ENCODE results near the gene SLC35A2. TPM values are rescaled to one million over a fixed set of nuclear protein-coding genes. Genes with fewer than 3 reads are reported as not detected.
A peak's percentile ranks its signal among the peaks of the same experiment; 100 is the strongest.

Gene SLC35A2
- total RNA-seq, 1 experiment from 2014 or later = 22.7 TPM

DNA sequence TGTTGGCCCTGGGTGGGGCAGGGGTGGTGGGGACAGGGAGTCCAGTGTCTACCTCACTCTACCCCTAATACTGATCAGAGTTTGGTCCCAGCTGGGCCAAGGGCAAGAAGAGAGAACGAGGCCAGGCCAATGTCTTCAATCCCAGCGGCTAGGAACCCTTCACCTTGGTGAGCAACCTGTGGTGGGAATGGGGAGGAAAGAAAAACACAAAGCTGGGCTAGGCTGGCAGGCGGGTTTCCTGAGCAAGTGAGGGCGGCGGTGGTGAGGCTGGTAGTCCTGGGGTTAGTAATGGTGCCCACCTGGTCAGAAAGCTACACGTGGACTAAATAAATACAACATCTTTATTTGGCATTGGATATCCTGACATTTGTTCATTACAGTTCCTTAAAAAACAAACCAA lies 8.2 kb downstream of the SLC35A2 start:
- Histone ChIP-seq H3K4me3 (no peak overlapping the region), H3K36me3 (peaks cover 27% of the 10 kb centered on the region), H3K9me3 (replicated peaks) (no peaks in the 10 kb centered on the region), H3K27ac (no peak overlapping the region), H3K4me1 (replicated peaks) (no peaks in the 10 kb centered on the region), H3K27me3 (replicated peaks) (no peaks in the 10 kb centered on the region)
- DNase-seq (ENCODE audit: low read depth in 1 of 2, low spot score in 2 of 2) = no peak

DNA sequence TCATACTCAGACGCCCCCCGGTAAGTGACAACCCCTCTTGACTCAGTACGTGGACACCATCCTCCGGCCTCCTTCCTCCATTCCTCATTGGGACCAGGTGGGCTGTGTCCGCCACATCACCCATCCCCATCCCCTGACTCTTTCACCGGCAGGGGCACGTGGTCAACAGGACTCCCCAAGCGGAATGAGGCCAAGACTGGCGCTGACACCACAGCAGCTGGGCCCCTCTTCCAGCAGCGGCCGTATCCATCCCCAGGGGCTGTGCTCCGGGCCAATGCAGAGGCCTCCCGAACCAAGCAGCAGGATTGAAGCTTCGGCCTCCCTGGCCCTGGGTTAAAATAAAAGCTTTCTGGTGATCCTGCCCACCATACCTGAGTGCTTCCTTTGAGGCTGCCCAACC lies 8.7 kb downstream of the SLC35A2 start:
- Histone ChIP-seq H3K27ac (no peak overlapping the region), H3K4me3 (no peak overlapping the region), H3K27me3 (replicated peaks) (no peaks in the 10 kb centered on the region), H3K4me1 (replicated peaks) (no peaks in the 10 kb centered on the region), H3K9me3 (replicated peaks) (no peaks in the 10 kb centered on the region), H3K36me3 (peaks cover 27% of the 10 kb centered on the region)
- no peak for DNase-seq (ENCODE audit: low read depth in 1 of 2, low spot score in 2 of 2)

DNA sequence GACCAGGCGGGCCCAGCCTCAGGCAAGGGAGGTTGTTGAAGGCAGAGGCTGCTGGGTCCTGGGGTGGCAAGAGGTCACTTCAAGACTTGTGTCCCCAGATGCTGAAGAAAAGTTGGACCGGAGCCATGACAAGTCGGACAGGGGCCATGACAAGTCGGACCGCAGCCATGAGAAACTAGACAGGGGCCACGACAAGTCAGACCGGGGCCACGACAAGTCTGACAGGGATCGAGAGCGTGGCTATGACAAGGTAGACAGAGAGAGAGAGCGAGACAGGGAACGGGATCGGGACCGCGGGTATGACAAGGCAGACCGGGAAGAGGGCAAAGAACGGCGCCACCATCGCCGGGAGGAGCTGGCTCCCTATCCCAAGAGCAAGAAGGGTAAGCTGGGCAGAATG lies 9.3 kb downstream of the SLC35A2 start:
- H3K27me3 ChIP-seq (replicated peaks) = no peaks in the 10 kb centered on the region
- no peaks in the 10 kb centered on the region for H3K4me1 ChIP-seq (replicated peaks)
- H3K36me3 ChIP-seq = peaks cover 27% of the 10 kb centered on the region
- no peak overlapping the region for H3K4me3 ChIP-seq
- DNase-seq (ENCODE audit: low read depth in 1 of 2, low spot score in 2 of 2) = no peak
- H3K27ac ChIP-seq = no peak overlapping the region
- no peaks in the 10 kb centered on the region for H3K9me3 ChIP-seq (replicated peaks)

DNA sequence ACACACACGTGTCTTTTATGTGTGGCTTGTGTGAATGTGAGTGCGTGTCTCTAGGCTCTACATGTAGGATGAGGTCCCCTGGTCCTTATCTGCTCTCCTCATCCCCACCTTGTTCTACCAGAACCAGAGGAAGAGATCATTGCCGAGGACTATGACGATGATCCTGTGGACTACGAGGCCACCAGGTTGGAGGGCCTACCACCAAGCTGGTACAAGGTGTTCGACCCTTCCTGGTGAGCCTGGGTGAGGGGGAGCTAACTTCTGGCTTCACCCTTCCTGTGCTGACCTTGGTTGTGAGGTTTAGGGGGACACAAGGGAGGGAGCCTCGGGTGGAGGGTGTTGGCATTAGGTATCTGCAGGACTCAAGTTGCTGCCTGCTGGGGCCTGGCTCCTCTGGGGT lies 10.4 kb downstream of the SLC35A2 start:
- H3K27ac ChIP-seq = no peak overlapping the region
- no peak overlapping the region for H3K4me3 ChIP-seq
- no peak for DNase-seq (ENCODE audit: low read depth in 1 of 2, low spot score in 2 of 2)
- no peaks in the 10 kb centered on the region; the same call in 1 of the 2 replicates for H3K4me1 ChIP-seq (replicated peaks)
- peaks cover 27% of the 10 kb centered on the region for H3K36me3 ChIP-seq
- H3K27me3 ChIP-seq (replicated peaks) = no peaks in the 10 kb centered on the region
- no peaks in the 10 kb centered on the region for H3K9me3 ChIP-seq (replicated peaks)

DNA sequence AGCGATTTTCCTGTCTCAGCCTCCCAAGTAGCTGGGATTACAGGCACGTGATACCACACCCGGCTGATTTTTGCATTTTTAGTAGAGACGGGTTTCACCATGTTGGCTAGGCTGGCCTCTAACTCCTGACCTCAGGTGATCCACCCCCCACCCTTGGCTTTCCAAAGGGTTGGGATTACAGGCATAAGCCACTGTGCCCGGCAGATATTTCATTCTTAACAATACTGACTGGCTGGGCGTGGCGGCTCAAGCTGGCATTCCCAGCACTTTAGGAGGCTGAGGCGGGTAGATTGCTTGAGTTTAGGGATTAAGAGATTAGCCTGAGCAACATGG lies 12.4 kb downstream of the SLC35A2 start:
- peaks cover 30% of the 10 kb centered on the region for H3K36me3 ChIP-seq
- H3K4me3 ChIP-seq = no peak overlapping the region
- H3K9me3 ChIP-seq (replicated peaks) = no peaks in the 10 kb centered on the region
- H3K4me1 ChIP-seq (replicated peaks) = no peaks in the 10 kb centered on the region; the same call in 1 of the 2 replicates
- DNase-seq (ENCODE audit: low read depth in 1 of 2, low spot score in 2 of 2) = no peak
- H3K27ac ChIP-seq = no peak overlapping the region
- no peaks in the 10 kb centered on the region for H3K27me3 ChIP-seq (replicated peaks)

DNA sequence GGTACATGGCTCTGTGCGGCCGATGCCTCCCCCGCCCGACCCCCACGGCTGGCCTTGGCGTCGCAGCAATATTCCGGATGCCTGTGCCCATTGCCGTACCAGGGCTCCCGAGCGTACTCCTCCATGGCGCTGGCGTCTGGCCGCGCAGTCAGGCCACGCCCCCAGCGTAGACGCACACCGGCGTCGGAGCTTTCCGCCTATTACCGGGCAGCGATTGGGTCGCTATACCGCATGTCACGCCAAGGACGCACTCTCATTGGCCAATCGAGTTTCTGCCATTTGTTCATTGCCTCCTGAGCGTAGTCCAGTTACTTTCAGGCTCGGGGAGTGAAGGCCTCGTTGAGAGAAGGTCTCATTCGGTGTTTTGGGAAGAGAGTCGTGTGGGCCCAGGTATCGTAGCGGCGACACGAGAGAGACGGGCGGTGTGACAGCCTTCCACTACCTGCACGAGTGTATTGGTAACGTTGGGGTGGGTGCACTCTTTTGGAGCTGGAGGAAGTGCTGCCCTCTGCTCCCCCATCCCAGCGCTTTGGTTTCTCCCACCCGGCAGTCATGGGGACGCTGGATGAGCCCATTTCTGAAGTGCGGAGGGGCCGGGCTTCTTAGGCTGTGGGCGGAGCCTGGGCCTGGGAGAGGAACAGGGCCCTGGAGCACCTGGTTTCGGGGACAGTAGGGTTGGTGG lies 13.7 kb downstream of the SLC35A2 start, which contains the start of the genes PQBP1 and TIMM17B:
PQBP1 (plus strand) TSS at position 306 of the 682 bp plus-strand sequence. CDS start 580 bp downstream, outside the sequence.
TIMM17B (minus strand) TSS at position 144 of the 682 bp plus-strand sequence; CDS start at position 125, 19 bp downstream.
- H3K27me3 ChIP-seq (replicated peaks) = no peaks in the 10 kb centered on the region
- H3K9me3 ChIP-seq (replicated peaks) = no peaks in the 10 kb centered on the region
- H3K4me3 ChIP-seq = peak within 1 kb of the TSS; percentile 57
- peak; percentile 91 to 93 for DNase-seq (ENCODE audit: low read depth in 1 of 2, low spot score in 2 of 2)
- H3K27ac ChIP-seq = peak within 1 kb of the TSS; percentile 54
- no peaks in the 10 kb centered on the region; the same call in 1 of the 2 replicates for H3K4me1 ChIP-seq (replicated peaks)
- peaks cover 29% of the 10 kb centered on the region for H3K36me3 ChIP-seq

DNA sequence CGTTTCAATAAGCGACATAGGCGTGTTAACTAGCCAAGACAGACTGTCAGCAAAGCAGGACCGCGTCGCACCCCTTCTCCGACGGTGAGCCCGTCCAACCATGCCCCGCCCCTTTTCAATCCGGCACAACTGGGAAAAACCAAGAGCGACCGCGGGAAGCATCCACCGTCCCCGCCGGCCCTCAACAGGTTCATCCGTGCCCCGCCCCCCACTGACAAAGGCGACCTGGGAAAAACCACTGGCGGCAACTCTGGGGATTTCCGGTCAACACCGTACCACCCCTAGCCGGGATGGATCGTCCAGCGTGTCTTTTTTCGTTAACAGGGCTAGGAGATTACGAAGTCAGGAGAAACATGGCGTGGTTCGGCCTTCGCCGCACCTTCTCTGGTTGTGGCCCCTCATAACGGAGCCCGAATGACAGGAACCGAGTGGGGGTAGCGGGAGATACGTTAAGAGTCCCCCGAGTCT lies 14.3 kb downstream of the SLC35A2 start:
- H3K27me3 ChIP-seq (replicated peaks) = no peaks in the 10 kb centered on the region
- no peaks in the 10 kb centered on the region for H3K9me3 ChIP-seq (replicated peaks)
- H3K4me1 ChIP-seq (replicated peaks) = peaks cover 1% of the 10 kb centered on the region
- peaks cover 23% of the 10 kb centered on the region for H3K36me3 ChIP-seq
- peak; percentile 78 to 79 for DNase-seq (ENCODE audit: low read depth in 1 of 2, low spot score in 2 of 2)
- peak overlapping the region; percentile 57 for H3K4me3 ChIP-seq
- peak overlapping the region; percentile 54 for H3K27ac ChIP-seq

DNA sequence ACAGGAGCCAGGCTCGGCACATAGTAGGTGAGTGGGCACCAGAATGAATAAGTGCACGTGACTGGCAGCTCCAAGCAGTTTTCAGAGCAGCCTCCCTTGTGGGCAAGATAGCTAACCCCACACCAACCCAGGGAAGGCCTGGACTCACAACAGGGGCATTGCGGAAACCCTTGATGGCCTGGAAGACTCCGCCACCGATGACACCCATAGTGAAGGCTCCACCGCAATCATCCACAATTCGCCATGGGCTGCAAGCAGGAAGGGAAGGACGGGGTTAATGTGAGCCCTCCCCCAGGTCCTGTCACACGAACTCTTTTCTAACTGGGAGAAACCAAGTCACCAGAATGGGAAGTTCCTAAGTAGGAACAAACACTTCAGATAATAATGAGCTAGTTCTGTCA lies 14.8 kb downstream of the SLC35A2 start:
- no peak for DNase-seq (ENCODE audit: low read depth in 1 of 2, low spot score in 2 of 2)
- peak overlapping the region; percentile 57 for H3K4me3 ChIP-seq
- H3K4me1 ChIP-seq (replicated peaks) = peaks cover 6% of the 10 kb centered on the region

DNA sequence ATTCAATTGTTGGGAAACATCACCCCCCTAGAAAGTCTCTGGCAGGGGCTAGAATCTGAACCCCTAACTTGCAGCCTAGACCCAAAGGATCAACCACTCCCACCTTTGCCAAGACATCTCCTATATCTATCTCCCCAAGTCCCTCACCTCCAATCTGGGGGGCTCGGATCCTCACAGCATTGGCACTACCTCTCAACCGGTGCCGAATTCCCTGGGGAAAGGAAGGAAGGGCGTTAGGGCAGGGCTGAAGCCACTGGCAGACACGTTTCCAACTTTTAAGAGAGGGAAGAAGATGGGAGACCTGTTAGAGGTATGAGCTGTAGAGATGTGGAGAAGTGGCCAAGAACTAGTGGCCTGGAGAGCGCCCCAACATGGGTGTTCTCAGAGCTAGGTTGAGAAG lies 16.6 kb downstream of the SLC35A2 start:
- DNase-seq (ENCODE audit: low read depth in 1 of 2, low spot score in 2 of 2) = no peak
- Histone ChIP-seq H3K27ac (no peak overlapping the region), H3K4me1 (replicated peaks) (peaks cover 6% of the 10 kb centered on the region), H3K9me3 (replicated peaks) (no peaks in the 10 kb centered on the region), H3K36me3 (peaks cover 11% of the 10 kb centered on the region), H3K27me3 (replicated peaks) (no peaks in the 10 kb centered on the region), H3K4me3 (no peak overlapping the region)

More for the DNA sequence above, 14.8 kb downstream of the SLC35A2 start:
- Histone ChIP-seq H3K27me3 (replicated peaks) (no peaks in the 10 kb centered on the region), H3K27ac (peak overlapping the region; percentile 54; the same call in 1 of the 2 replicates), H3K36me3 (peaks cover 17% of the 10 kb centered on the region), H3K9me3 (replicated peaks) (no peaks in the 10 kb centered on the region)

DNA sequence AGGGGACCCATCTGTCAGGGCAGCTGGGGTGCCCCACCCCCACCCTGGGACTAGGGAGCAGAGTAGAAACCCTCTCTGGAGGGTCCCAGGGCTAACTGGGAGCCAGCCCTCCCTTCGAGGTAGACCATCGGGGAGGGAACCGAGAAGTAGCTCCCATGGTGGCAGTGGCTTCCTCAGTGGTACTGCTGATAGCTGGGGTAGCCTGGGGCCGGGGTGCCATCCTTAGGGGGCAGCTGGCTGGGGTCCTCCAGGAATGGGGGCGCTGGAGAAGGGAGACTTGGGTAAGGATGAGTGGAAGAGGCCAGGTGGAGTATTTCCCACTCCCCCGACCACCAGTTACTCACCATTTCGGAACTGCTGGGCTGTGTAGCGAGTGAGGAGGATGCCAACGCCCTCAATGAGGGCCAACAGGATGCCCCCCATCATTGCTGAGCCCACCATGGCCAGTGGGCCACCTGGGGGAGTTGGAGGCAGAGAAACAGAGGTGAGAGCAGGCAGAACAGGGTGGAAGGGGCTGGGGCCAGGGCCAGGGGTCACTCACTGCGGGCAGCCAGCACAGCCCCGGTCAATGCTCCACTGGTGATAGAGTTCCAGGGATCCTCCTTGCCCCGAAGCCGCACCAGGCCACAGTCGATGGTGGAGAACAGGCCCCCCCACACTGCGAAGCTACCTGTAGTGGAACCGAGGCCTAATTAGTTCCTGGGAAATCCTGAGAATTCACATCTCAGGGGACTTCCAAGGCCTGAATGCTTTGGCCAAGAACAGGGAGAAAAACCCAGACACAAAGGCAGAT lies 17.7 kb downstream of the SLC35A2 start:
- peaks cover 6% of the 10 kb centered on the region for H3K4me1 ChIP-seq (replicated peaks)
- H3K4me3 ChIP-seq = no peak overlapping the region
- H3K27me3 ChIP-seq (replicated peaks) = no peaks in the 10 kb centered on the region
- H3K9me3 ChIP-seq (replicated peaks) = no peaks in the 10 kb centered on the region
- H3K36me3 ChIP-seq = peaks cover 3% of the 10 kb centered on the region; the same call in 1 of the 2 replicates
- DNase-seq (ENCODE audit: low read depth in 1 of 2, low spot score in 2 of 2) = no peak
- H3K27ac ChIP-seq = no peak overlapping the region

DNA sequence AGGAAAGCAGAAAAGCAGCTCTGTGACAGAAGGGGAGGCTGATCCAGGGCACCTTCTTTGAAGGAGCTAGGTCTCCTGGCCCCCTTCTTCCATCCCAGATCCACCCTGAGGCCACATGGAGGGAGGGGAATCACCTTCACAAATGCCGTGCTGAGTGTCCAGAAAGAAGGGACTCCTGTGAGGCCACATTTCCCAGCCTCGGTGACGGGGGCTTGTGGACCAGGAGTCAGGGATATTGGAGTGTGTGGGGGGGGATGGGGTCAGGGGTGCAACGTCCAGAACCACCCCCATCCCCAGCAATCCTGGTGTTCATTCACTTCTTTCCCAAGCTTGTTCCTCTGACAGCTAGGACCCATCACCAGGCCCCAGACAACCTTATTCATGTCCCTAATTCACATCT lies 18.6 kb downstream of the SLC35A2 start:
- Histone ChIP-seq H3K27ac (no peak overlapping the region), H3K27me3 (replicated peaks) (no peaks in the 10 kb centered on the region), H3K36me3 (peaks cover 3% of the 10 kb centered on the region; the same call in 1 of the 2 replicates), H3K4me3 (no peak overlapping the region), H3K9me3 (replicated peaks) (no peaks in the 10 kb centered on the region), H3K4me1 (replicated peaks) (peaks cover 6% of the 10 kb centered on the region)
- no peak for DNase-seq (ENCODE audit: low read depth in 1 of 2, low spot score in 2 of 2)

DNA sequence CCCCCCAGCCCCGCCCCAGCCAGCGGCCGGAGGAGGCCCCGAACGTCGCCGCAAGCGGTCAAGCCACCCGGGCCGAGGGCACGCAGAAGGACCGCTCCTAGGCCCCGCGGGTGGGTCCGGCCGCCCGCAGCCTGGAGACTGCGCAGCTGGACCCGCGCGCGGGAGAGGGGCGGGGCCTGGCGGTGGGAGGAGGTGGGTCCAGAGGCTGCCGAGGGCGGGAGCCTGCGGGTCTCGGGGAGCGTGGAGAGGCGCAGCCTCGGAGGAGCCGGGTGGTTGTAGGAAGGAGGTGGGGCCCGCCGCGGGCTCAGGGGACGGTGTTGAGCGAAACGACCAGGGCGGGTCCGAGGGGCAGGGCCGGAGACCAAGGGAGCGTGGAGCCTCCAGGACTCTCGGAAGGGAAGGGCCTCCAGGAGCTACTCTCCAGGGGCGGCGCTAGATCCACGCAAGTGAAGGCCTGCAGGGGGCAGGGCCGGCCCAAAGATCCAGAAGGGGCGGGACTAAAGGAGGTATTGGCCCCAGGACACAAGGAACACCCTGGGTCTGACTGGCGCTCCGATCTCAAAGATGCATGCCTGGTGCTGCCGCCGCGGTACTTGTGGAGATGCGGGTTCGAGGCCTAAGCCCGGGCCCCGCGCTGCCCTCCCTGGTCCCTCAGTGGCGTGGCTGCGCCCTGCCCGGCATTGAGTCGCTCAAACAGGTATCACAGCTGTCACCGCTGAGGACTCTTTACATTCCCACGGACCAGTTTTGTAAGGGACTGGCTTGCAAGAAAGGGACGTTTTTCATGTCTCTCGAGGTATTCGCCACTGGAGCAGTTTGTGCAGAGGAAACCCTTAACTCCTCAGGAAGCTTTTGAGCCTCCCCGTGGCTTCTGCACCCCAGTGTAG lies 19.8 kb downstream of the SLC35A2 start:
- peak; percentile 85 to 91 for DNase-seq (ENCODE audit: low read depth in 1 of 2, low spot score in 2 of 2)
- Histone ChIP-seq H3K9me3 (replicated peaks) (no peaks in the 10 kb centered on the region), H3K27me3 (replicated peaks) (no peaks in the 10 kb centered on the region), H3K4me1 (replicated peaks) (peaks cover 6% of the 10 kb centered on the region), H3K36me3 (peaks cover 3% of the 10 kb centered on the region; the same call in 1 of the 2 replicates), H3K4me3 (peak overlapping the region; percentile 48), H3K27ac (no peak overlapping the region)

DNA sequence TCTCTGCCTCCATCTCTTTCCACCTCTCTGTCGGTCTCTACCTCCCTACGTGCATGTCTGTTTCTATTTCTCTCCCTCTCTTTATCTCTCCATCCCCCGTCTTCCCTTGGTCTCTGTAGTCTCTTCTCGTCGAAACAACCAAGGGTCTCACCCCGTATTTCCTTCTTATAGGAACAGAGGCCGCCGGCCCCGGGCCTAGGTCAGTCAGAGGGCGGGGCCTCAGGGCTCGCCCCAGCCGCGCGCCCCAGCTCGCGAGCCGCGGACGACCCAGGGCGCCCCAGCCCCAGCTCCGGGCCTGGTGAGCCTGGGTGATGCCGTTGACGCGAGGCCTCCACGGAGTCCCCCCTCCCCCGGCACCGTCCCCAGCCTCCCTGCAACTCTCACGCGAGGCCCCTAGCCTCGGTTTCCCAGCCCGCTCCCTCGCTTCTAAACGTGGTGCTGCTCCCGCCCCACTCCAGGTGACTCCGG lies 20.5 kb downstream of the SLC35A2 start:
- H3K27ac ChIP-seq = no peak overlapping the region

More for the DNA sequence above, 20.5 kb downstream of the SLC35A2 start:
- Histone ChIP-seq H3K36me3 (peaks cover 3% of the 10 kb centered on the region; the same call in 1 of the 2 replicates), H3K4me3 (peak overlapping the region; percentile 48), H3K27me3 (replicated peaks) (no peaks in the 10 kb centered on the region), H3K4me1 (replicated peaks) (peaks cover 6% of the 10 kb centered on the region), H3K9me3 (replicated peaks) (no peaks in the 10 kb centered on the region)
- peak in 1 of 2 experiments; percentile 7 for DNase-seq (ENCODE audit: low read depth in 1 of 2, low spot score in 2 of 2)

All from SJSA1 (cell line).